OCI-LY1 (cell line): ENCODE measurements around the gene ANKRD33B.

Experiments
- H2AFZ ChIP-seq: fragments of 200-600 bp; sonication (generic), shearing (Covaris generic); 2 replicates; pipeline ENCODE4 v1.6.0; 2014; ENCODE audit warnings: antibody characterized with exemption, mild to moderate bottlenecking, low read length
- H3F3A ChIP-seq: fragments of 200-600 bp; sonication (generic), shearing (Covaris generic); 2 replicates; pipeline ENCODE4 v1.6.0; 2014; ENCODE audit warnings: mild to moderate bottlenecking, antibody characterized with exemption, low read length, moderate library complexity; ENCODE audit not compliant: insufficient read depth
- H3K27ac ChIP-seq: fragments of 200-600 bp; sonication (generic); 2 replicates; pipeline ENCODE4 v1.5.1; 2014; ENCODE audit warnings: low read length, mixed run types, mild to moderate bottlenecking, low read depth; ENCODE audit not compliant: poor library complexity, severe bottlenecking
- H3K27me3 ChIP-seq: fragments of 200-600 bp; sonication (generic); 2 replicates; pipeline ENCODE4 v1.6.0; 2014; ENCODE audit warnings: antibody characterized with exemption, mild to moderate bottlenecking, low read length, moderate library complexity; ENCODE audit not compliant: insufficient read depth
- H3K36me3 ChIP-seq: fragments of 200-600 bp; sonication (generic); 2 replicates; pipeline ENCODE4 v1.6.1; 2014; ENCODE audit warnings: mild to moderate bottlenecking, antibody characterized with exemption, low read length, moderate library complexity, mixed read lengths; ENCODE audit not compliant: insufficient read depth
- H3K4me1 ChIP-seq: fragments of 200-600 bp; sonication (generic); 2 replicates; pipeline ENCODE4 v1.5.1; 2014; ENCODE audit warnings: mild to moderate bottlenecking, low read length, moderate library complexity; ENCODE audit not compliant: insufficient read depth, severe bottlenecking
- H3K4me2 ChIP-seq: fragments of 200-600 bp; sonication (generic), shearing (Covaris generic); 2 replicates; pipeline ENCODE4 v1.6.1; 2014; ENCODE audit warnings: low read length
- H3K4me3 ChIP-seq: fragments of 200-600 bp; sonication (generic); 2 replicates; pipeline ENCODE4 v1.5.1; 2014; ENCODE audit warnings: low read length, low read depth, mild to moderate bottlenecking, mixed read lengths; ENCODE audit not compliant: poor library complexity, severe bottlenecking
- H3K79me2 ChIP-seq: fragments of 200-600 bp; shearing (Covaris generic); 2 replicates; pipeline ENCODE4 v1.6.1; 2016; ENCODE audit warnings: mixed run types, low read length, mixed read lengths; ENCODE audit not compliant: insufficient read depth
- H3K9ac ChIP-seq: fragments of 200-600 bp; sonication (generic), shearing (Covaris generic); 2 replicates; pipeline ENCODE4 v1.6.1; 2014; ENCODE audit warnings: mild to moderate bottlenecking, low read length, mixed read lengths
- H3K9me2 ChIP-seq: fragments of 200-600 bp; sonication (generic), shearing (Covaris generic); 2 replicates; pipeline ENCODE4 v1.6.1; 2014; ENCODE audit warnings: low read depth, mild to moderate bottlenecking, low read length, mixed read lengths
- H3K9me3 ChIP-seq: fragments of 200-600 bp; shearing (Covaris generic); 2 replicates; pipeline ENCODE4 v1.6.1; 2014; ENCODE audit warnings: low read length, mixed read lengths
- H4K20me1 ChIP-seq: fragments of 200-600 bp; sonication (generic), shearing (Covaris generic); 2 replicates; pipeline ENCODE4 v1.6.0; 2016; ENCODE audit warnings: mild to moderate bottlenecking, low read length; ENCODE audit not compliant: insufficient read depth
- CTCF ChIP-seq: fragments of 200-600 bp; sonication (generic), shearing (Covaris generic); IDR thresholded peaks from 2 replicates; pipeline ENCODE4 v1.5.1; 2017; ENCODE audit warnings: mild to moderate bottlenecking, antibody characterized with exemption, low read length, moderate library complexity, mixed read lengths
- EZH2 ChIP-seq: fragments of 200-600 bp; sonication (generic), shearing (Covaris generic); IDR thresholded peaks from 2 replicates; pipeline ENCODE4 v1.8.0; 2017; ENCODE audit warnings: borderline replicate concordance, mixed run types, mild to moderate bottlenecking, antibody characterized with exemption, low read length, moderate library complexity, mixed read lengths

The ANKRD33B gene

DNA sequence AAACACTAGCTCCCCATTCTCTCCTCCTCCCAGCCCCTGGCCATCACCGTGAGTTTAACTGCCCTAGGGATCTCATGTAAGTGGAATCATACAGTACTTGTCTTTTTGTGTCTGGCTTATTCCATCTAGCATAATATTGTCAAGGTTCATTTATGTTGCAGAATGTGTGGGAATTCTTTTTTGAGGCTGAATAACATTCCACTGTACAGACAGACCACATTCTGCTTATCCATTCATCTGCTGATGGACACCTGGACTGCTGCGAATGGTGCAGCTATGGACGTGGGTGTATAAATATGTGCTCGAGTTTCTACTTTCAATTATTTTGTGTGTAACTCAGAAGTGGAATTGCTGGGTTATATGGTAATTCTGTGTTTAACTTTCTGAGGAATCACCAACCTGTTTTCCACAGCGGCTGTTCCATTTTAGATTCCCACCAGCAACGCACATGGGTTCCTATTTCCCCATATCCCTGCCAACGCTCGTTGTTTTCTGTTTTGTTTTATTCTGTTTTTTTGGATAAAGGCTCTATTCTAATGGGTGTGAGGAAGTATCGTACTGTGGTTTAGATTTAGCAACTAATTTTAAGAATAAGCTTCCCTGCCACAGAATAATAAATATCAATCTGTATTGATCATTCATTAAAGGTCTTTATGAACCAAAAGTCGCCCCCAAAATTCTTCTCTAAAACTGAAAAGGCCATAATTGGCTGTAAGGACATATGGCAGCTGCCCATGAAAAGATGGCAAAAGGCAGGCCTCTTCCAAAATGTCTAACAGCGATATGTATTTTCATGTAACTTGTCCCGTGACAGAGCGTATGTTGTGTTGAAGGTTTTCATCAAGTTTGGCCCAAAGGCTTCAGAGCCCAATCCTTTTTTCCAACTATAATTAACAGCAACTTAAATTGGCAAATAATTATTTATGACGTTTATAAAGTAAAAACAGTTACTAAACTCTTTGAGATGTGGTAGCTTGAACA, 126.9 kb downstream of the ANKRD33B start:
- Histone ChIP-seq H3K27me3 (no peaks in the 10 kb centered on the region), H3K4me3 (no peak overlapping the region), H3K4me2 (no peak overlapping the region), H3K9me2 (no peaks in the 10 kb centered on the region), H2AFZ (no peak overlapping the region), H3F3A (no peaks in the 10 kb centered on the region), H3K36me3 (no peaks in the 10 kb centered on the region), H3K4me1 (peaks cover 8% of the 10 kb centered on the region), H3K9me3 (no peaks in the 10 kb centered on the region), H4K20me1 (no peaks in the 10 kb centered on the region), H3K27ac (no peak overlapping the region), H3K79me2 (no peaks in the 10 kb centered on the region), H3K9ac (no peak overlapping the region)
- TF ChIP-seq EZH2: no peak
- TF ChIP-seq CTCF: no peak

DNA sequence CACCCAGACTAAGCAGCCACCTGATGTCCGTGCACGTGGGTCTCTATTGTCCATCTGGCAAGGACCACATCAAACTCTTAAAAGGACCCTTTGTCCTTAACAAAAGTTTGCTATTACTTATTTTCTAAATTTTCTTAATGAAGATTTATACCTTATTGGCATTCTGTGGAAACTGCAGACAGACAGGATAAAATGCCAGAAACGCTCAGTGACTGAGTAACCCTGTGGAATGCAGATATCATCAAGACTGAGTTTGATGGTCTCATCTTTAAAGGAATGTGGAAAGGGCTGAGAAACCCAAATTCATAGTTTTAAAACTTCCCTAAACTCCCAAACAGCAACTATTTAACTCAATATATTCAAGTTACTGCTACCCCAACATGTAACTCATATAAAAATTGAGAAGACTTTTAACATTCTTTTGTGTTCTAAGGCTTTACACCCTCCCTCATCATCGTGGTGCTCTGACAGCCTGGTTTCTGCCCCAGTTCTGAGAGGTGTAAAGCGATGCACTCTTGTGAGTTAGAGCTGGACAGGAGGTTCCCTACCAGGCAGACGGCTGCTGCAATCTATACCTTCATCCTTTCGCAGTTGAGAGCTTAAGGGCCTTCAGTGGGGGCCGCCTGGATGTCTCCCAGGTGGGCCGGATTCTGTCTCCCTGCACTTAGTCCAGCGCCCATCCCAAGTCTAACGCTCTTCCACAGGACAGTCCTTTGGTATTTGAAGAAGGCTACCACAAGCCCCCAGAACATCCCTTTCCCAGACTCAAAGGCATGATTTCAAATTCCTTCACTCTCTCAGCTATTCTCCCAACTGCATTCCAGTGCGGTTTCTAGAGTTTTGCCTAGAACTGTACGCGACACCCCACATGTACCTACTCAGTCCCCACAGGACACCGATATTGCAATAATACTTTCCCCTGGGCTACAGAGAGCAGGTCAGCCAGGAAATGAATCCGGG, 128.2 kb downstream of the ANKRD33B start:
- no peaks in the 10 kb centered on the region for H4K20me1 ChIP-seq
- no peak overlapping the region for H3K9ac ChIP-seq
- no peaks in the 10 kb centered on the region for H3K27me3 ChIP-seq
- H3K4me1 ChIP-seq: peaks cover 13% of the 10 kb centered on the region
- no peaks in the 10 kb centered on the region for H3K36me3 ChIP-seq
- TF ChIP-seq CTCF (no peak), EZH2 (no peak)
- no peak overlapping the region for H3K4me2 ChIP-seq
- no peak overlapping the region for H3K27ac ChIP-seq
- no peaks in the 10 kb centered on the region for H3F3A ChIP-seq
- H3K79me2 ChIP-seq: no peaks in the 10 kb centered on the region
- H3K9me2 ChIP-seq: no peaks in the 10 kb centered on the region
- no peak overlapping the region for H3K4me3 ChIP-seq
- no peak overlapping the region for H2AFZ ChIP-seq
- H3K9me3 ChIP-seq: no peaks in the 10 kb centered on the region

DNA sequence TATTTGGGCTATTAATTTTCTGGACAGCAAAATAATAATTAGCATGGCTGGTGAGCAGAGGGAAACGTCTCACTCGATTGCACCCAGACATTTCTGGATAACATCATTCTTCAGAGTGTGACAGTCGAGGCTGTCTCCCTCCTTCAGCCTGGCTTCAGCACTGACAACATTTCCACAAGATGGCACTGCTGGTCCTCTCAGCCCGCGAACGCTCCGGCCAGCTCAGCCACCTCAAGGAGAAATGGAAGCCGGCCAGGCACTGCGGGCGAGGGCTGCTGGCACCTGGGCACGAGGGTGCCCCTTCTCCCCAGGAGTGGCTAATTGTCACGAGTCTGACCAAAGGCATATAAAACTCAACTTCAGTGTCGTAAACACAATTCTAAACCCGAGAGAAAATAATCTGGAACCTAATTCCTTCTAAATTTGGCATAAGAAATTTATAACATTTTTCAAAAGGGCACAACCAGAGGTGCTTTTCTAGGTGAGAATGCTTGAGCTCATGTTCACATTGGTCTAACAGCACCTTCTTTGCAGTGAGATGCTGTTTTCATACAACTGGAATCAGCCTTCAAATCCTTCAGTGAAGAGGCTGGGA, 131.3 kb downstream of the ANKRD33B start:
- Histone ChIP-seq H3K9ac (no peak overlapping the region), H3K9me3 (no peaks in the 10 kb centered on the region), H3K4me1 (peaks cover 35% of the 10 kb centered on the region), H3K9me2 (no peaks in the 10 kb centered on the region), H3K79me2 (no peaks in the 10 kb centered on the region), H2AFZ (no peak overlapping the region), H3K27me3 (no peaks in the 10 kb centered on the region), H3K4me2 (no peak overlapping the region), H3K4me3 (no peak overlapping the region), H3F3A (no peaks in the 10 kb centered on the region), H3K27ac (peak overlapping the region; percentile 12), H4K20me1 (no peaks in the 10 kb centered on the region), H3K36me3 (no peaks in the 10 kb centered on the region)
- TF ChIP-seq EZH2 (no peak), CTCF (peak; percentile 84)
